ENCODE results near the gene IL4I1.
"Not testable (repeated sequence)": the region's sequence is repeated elsewhere in the genome, so short reads cannot be mapped to it uniquely, and the experiment has no call there.

The IL4I1 gene

GRCh38 chr19:49896863-49897621, at the start of gene IL4I1:
Gene IL4I1 (minus strand): TSS chr19:49896887. CDS start chr19:49896160, 727 bp downstream.
- Mint-ChIP-seq H3K36me3 (ENCODE audit: low read depth) (peaks cover 3% of the 10 kb centered on the region), H3K4me1 (ENCODE audit: low read depth) (peaks cover 74% of the 10 kb centered on the region), H3K4me3 (peak within 1 kb of the TSS; percentile 85), H3K27ac (peak within 1 kb of the TSS; percentile 96), H3K27me3 (no peaks in the 10 kb centered on the region), H3K9me3 (no peaks in the 10 kb centered on the region)

GRCh38 chr19:49946415-49946814, 49.7 kb upstream of the IL4I1 start:
- no peak overlapping the region for H3K27ac Mint-ChIP-seq
- H3K4me3 Mint-ChIP-seq = no peak overlapping the region
- H3K36me3 Mint-ChIP-seq (ENCODE audit: low read depth) = no peaks in the 10 kb centered on the region
- peaks cover 4% of the 10 kb centered on the region for H3K9me3 Mint-ChIP-seq
- peaks cover 20% of the 10 kb centered on the region for H3K27me3 Mint-ChIP-seq
- peaks cover 4% of the 10 kb centered on the region for H3K4me1 Mint-ChIP-seq (ENCODE audit: low read depth)

GRCh38 chr19:49944567-49944966, 47.9 kb upstream of the IL4I1 start:
- not testable (repeated sequence) for H3K27ac Mint-ChIP-seq; H3K4me3 Mint-ChIP-seq; H3K4me1 Mint-ChIP-seq (ENCODE audit: low read depth); H3K36me3 Mint-ChIP-seq (ENCODE audit: low read depth); H3K9me3 Mint-ChIP-seq
- peaks cover 15% of the 10 kb centered on the region for H3K27me3 Mint-ChIP-seq

GRCh38 chr19:49940482-49940791, 43.8 kb upstream of the IL4I1 start:
- Mint-ChIP-seq H3K36me3 (ENCODE audit: low read depth) (no peaks in the 10 kb centered on the region), H3K27ac (no peak overlapping the region), H3K9me3 (peaks cover 3% of the 10 kb centered on the region), H3K27me3 (peaks cover 15% of the 10 kb centered on the region), H3K4me3 (no peak overlapping the region), H3K4me1 (ENCODE audit: low read depth) (peaks cover 7% of the 10 kb centered on the region)

GRCh38 chr19:49939721-49940481, 43.2 kb upstream of the IL4I1 start:
- Mint-ChIP-seq H3K4me1 (ENCODE audit: low read depth) (peaks cover 7% of the 10 kb centered on the region), H3K9me3 (no peaks in the 10 kb centered on the region), H3K36me3 (ENCODE audit: low read depth) (no peaks in the 10 kb centered on the region), H3K27ac (no peak overlapping the region), H3K4me3 (no peak overlapping the region), H3K27me3 (peaks cover 15% of the 10 kb centered on the region)

- Mint-ChIP-seq H3K27ac (no peak overlapping the region), H3K9me3 (no peaks in the 10 kb centered on the region), H3K27me3 (peaks cover 11% of the 10 kb centered on the region), H3K36me3 (ENCODE audit: low read depth) (no peaks in the 10 kb centered on the region), H3K4me3 (no peak overlapping the region), H3K4me1 (ENCODE audit: low read depth) (peaks cover 5% of the 10 kb centered on the region)
Measured at GRCh38 chr19:49938662-49939061, 42.0 kb upstream of the IL4I1 start.

GRCh38 chr19:49937750-49938381, 41.2 kb upstream of the IL4I1 start:
- H3K4me1 Mint-ChIP-seq (ENCODE audit: low read depth) = peaks cover 13% of the 10 kb centered on the region
- H3K9me3 Mint-ChIP-seq = no peaks in the 10 kb centered on the region
- H3K27me3 Mint-ChIP-seq = peaks cover 5% of the 10 kb centered on the region
- H3K4me3 Mint-ChIP-seq = no peak overlapping the region
- no peak overlapping the region for H3K27ac Mint-ChIP-seq
- peaks cover 5% of the 10 kb centered on the region for H3K36me3 Mint-ChIP-seq (ENCODE audit: low read depth)

- Mint-ChIP-seq H3K9me3 (peaks cover 4% of the 10 kb centered on the region), H3K36me3 (ENCODE audit: low read depth) (peaks cover 12% of the 10 kb centered on the region), H3K4me1 (ENCODE audit: low read depth) (peaks cover 24% of the 10 kb centered on the region), H3K27ac (no peak overlapping the region), H3K27me3 (no peaks in the 10 kb centered on the region), H3K4me3 (no peak overlapping the region)
Measured at GRCh38 chr19:49936549-49936948, 39.9 kb upstream of the IL4I1 start.

GRCh38 chr19:49933643-49934042, 37.0 kb upstream of the IL4I1 start:
- no peak overlapping the region for H3K27ac Mint-ChIP-seq
- peaks cover 33% of the 10 kb centered on the region for H3K36me3 Mint-ChIP-seq (ENCODE audit: low read depth)
- H3K9me3 Mint-ChIP-seq = peaks cover 4% of the 10 kb centered on the region
- H3K4me1 Mint-ChIP-seq (ENCODE audit: low read depth) = peaks cover 49% of the 10 kb centered on the region
- no peaks in the 10 kb centered on the region for H3K27me3 Mint-ChIP-seq
- H3K4me3 Mint-ChIP-seq = no peak overlapping the region

- peaks cover 4% of the 10 kb centered on the region for H3K9me3 Mint-ChIP-seq
- H3K4me1 Mint-ChIP-seq (ENCODE audit: low read depth) = peaks cover 56% of the 10 kb centered on the region
- peaks cover 41% of the 10 kb centered on the region for H3K36me3 Mint-ChIP-seq (ENCODE audit: low read depth)
- H3K27me3 Mint-ChIP-seq = no peaks in the 10 kb centered on the region
- H3K27ac Mint-ChIP-seq = no peak overlapping the region
- peak overlapping the region; percentile 13 for H3K4me3 Mint-ChIP-seq
Measured at GRCh38 chr19:49932731-49933131, 36.0 kb upstream of the IL4I1 start.

GRCh38 chr19:49932041-49932451, 35.4 kb upstream of the IL4I1 start:
- H3K9me3 Mint-ChIP-seq = peaks cover 4% of the 10 kb centered on the region
- peaks cover 48% of the 10 kb centered on the region for H3K36me3 Mint-ChIP-seq (ENCODE audit: low read depth)
- no peaks in the 10 kb centered on the region for H3K27me3 Mint-ChIP-seq
- H3K4me1 Mint-ChIP-seq (ENCODE audit: low read depth) = peaks cover 59% of the 10 kb centered on the region
- peak overlapping the region; percentile 41 for H3K4me3 Mint-ChIP-seq
- peak overlapping the region; percentile 33 for H3K27ac Mint-ChIP-seq

GRCh38 chr19:49931293-49932040, 34.8 kb upstream of the IL4I1 start:
- Mint-ChIP-seq H3K27ac (peak overlapping the region; percentile 33), H3K4me1 (ENCODE audit: low read depth) (peaks cover 65% of the 10 kb centered on the region), H3K36me3 (ENCODE audit: low read depth) (peaks cover 52% of the 10 kb centered on the region), H3K4me3 (peak overlapping the region; percentile 41), H3K9me3 (peaks cover 4% of the 10 kb centered on the region), H3K27me3 (no peaks in the 10 kb centered on the region)

GRCh38 chr19:49930483-49931011, 33.9 kb upstream of the IL4I1 start:
- no peaks in the 10 kb centered on the region for H3K27me3 Mint-ChIP-seq
- peak overlapping the region; percentile 98 for H3K4me3 Mint-ChIP-seq
- H3K9me3 Mint-ChIP-seq = peaks cover 4% of the 10 kb centered on the region
- peak overlapping the region; percentile 98 for H3K27ac Mint-ChIP-seq
- peaks cover 72% of the 10 kb centered on the region for H3K4me1 Mint-ChIP-seq (ENCODE audit: low read depth)
- peaks cover 56% of the 10 kb centered on the region for H3K36me3 Mint-ChIP-seq (ENCODE audit: low read depth)

- Mint-ChIP-seq H3K4me1 (ENCODE audit: low read depth) (peaks cover 77% of the 10 kb centered on the region), H3K27me3 (no peaks in the 10 kb centered on the region), H3K9me3 (peaks cover 4% of the 10 kb centered on the region), H3K27ac (peak overlapping the region; percentile 98), H3K36me3 (ENCODE audit: low read depth) (peaks cover 60% of the 10 kb centered on the region), H3K4me3 (peak overlapping the region; percentile 98)
Measured at GRCh38 chr19:49929611-49930482, 33.2 kb upstream of the IL4I1 start.
